NCI-H146 (cell line): ENCODE results near the gene FAM222A.
A peak's percentile ranks its signal among the peaks of the same experiment; 100 is the strongest.

ENCODE experiments used
- DNase-seq: peaks from one replicate; lab custom pipeline; 2025; lab: John Stamatoyannopoulos, UW

FAM222A gene

GRCh38 chr12:109772622-109773321 lies 59.1 kb downstream of the FAM222A start:
- no peak for DNase-seq

GRCh38 chr12:109773384-109774011 lies 59.9 kb downstream of the FAM222A start:
- DNase-seq, result no peak

GRCh38 chr12:109775172-109775881 lies 61.7 kb downstream of the FAM222A start:
- peak; percentile 56 for DNase-seq

- DNase-seq, result no peak
Measured at GRCh38 chr12:109776624-109777023, 63.0 kb downstream of the FAM222A start.

- DNase-seq, result no peak
Measured at GRCh38 chr12:109777544-109777943, 63.9 kb downstream of the FAM222A start.

DNA sequence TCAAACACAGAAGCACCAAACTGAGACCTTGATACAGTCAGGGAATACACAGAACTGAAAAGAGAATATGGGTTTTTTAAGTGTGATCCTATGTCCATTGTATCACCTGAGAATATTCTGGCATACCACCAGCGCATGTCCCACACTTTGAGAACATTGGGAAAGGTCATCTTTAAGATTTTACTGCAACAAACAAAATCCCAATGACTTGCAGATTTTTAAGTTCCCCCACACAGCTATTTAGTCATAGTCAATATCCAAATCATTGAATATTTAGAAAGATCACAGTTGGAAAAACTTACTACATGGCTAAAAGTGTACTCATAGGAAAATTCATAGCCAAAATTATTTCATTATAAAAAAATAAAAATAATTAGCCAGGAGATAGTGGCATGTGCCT lies 65.1 kb downstream of the FAM222A start:
- DNase-seq, result no peak

GRCh38 chr12:109779382-109779781 lies 65.8 kb downstream of the FAM222A start:
- DNase-seq, result peak; percentile 24

GRCh38 chr12:109781668-109782325 lies 68.2 kb downstream of the FAM222A start:
- DNase-seq, result no peak

GRCh38 chr12:109782326-109782703 lies 68.7 kb downstream of the FAM222A start:
- DNase-seq, result peak; percentile 58

DNA sequence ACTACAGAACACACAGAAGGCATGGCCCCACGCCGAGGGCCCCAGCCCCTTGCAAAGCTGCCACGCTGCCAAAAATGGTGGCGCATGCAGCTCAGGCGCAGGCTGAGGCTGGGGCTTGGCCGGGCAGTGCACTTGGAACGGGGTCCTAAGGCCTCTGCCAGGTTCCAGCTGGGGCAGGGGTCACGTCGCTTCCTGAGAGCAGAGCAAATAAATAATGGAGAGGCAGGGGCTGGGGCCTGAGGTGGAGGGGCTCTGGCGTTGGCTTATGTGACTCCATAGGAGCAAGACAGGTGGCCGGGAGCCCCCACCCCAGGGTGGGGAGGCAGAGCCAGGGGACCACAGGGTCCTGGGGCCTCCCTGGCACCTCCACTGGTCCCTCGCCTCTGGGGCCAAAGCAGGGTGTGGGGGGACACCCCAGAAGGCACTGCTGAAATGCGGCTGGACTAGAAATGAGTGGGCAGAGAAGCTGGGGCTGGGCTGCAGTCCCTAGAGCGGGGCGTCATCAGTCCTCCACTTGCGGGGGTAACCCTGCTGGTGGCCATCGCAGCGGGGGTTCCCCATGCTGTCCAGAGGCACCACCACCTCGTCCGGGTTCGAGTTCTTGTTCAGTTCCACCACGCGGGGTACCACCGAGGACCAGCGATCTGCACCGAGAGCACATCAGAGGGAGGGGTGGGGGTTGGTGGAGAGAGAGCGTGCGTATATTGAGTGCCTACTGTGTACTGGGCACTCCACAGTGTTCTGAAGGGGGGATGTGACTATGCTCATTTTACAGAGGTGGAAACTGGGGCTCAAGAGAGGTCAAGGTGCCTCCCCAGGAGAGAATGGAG lies 69.7 kb downstream of the FAM222A start:
- no peak for DNase-seq

DNA sequence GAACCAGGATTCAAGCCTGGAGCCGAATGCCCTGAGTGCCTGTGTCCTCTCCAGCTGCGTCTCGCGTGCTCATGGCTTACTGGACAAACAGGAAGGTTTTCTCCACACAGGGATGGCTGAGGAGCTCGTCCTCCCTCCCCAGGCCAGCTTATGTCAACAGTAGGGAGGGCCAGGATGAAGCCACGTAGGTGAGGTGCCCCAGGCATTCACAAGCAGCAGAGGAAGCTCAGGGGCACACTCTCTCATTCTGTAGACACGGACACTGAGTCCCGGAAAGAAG lies 70.3 kb downstream of the FAM222A start:
- DNase-seq, result no peak

GRCh38 chr12:109785854-109786253 lies 72.2 kb downstream of the FAM222A start:
- DNase-seq, result no peak

- no peak for DNase-seq
Measured at GRCh38 chr12:109786799-109787198, 73.2 kb downstream of the FAM222A start.

DNA sequence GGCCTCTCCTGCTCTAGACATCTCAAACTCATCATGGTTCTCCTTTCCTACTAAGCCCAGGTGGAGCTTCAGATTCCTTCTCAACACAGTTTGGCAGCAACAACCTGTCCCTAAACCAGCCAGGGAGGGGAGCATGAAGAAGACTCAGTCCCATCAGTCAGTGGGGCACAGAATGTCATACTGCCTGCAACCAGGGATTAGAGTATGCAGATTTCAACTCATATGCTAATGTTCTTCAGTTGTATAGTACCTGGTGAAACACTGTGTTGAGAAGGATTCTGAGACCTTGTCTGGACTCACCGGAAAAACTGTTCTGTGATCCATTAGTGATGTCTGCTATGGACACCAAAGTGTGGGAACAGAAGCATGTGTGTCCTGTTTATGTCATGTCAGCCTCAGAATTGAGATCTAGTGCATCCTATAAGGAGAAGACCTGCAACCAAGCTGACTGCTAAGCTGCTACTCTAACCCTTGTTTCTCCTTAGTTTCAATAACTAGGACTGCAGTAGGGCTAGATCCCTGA lies 76.0 kb downstream of the FAM222A start:
- DNase-seq, result no peak

DNA sequence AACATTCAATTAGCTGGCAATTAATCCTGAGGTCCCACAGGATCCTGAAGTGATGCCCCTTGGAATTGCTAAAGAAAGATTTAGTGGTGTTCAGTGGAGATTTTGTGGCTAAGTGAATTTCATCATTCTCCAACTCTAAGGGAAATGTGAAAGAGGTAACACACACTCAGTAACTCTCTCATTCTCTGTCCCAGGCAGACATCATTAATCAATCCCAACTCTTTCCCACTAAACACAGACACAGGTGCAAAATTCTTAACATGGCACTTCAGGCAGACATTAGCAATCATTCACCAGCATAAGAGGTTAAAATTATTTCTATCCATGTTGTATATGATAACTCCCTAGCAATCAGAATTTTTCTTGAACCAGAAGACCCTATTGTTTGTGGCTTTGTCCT lies 79.4 kb downstream of the FAM222A start:
- no peak for DNase-seq

- no peak for DNase-seq
Measured at GRCh38 chr12:109793411-109793810, 79.8 kb downstream of the FAM222A start.

DNA sequence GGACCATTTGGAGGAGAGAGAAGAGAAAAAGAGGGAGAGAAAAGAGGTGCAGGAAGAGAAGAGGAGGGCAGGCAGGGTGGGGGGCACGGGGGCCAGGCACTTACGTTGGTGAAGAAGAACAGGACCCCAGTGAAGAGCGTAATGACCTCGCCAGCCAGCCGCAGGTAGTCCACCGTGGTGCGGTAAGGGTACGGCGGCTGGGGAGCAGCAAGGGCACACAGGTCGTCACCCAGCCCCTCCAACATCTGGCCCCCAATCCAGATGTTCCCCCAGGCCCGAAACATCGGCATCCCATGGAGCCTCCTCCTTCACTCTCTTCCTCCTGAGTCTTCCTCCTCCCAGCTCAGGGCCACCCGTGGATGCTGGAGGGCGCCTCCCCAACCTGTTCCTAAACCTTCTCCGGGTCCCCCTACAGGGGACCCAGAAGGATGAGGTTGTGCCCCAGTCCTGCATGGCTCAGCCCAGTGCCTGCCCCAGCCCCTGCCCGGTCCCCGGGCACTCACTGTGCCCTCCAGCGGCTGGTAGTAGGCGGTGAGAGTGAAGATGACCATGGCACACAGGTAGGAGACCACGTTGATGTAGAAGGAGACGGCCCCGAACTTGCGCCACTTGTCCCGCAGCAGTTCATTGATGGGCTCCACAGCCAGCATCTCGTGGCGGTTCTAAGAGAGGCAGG lies 80.3 kb downstream of the FAM222A start:
- DNase-seq, result no peak

DNA sequence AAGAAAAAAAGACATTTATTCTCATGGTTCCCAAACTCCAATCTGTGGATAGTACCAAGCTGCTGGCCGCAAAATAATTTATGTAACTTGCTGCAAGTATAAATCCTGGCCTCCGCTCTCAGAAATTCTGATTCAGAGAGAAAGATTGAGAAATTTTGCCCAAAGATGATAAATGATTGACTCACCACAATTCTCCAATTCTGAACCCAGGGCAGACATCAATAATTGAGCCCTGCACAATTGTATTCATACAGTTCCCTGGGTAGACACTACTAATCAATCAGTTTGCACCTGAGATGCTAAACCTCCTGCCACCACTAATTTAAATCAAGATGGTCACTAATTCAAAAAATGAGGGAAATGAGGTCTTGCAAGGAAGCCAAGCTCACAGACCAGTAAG lies 81.4 kb downstream of the FAM222A start:
- DNase-seq, result no peak

DNA sequence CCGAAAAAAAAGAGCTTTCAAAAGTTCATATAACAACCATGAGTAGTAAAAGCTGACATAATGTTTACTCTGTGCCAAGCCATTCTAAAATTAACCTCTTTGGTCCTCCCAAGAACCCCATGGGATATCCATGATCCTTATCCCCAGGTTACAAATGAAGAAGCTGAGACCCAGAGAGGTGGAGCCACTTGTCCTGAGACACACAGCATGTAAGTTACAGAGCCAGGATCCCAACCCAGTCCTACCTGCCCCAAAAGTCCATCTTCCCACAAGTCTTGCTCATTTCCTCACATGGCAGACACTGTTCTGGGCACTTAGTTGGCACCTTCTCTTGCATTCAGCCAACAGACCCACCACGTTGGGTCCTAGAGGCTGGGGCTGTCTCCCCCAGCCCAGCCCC lies 82.4 kb downstream of the FAM222A start:
- DNase-seq, result no peak

GRCh38 chr12:109797905-109798669 lies 84.5 kb downstream of the FAM222A start:
- no peak for DNase-seq

- no peak for DNase-seq
Measured at GRCh38 chr12:109798691-109799090, 85.1 kb downstream of the FAM222A start.
